H1 (cell line): ENCODE results near the gene FUT4.

Experiments
- CREB1 ChIP-seq: IDR thresholded peaks from 2 replicates; pipeline ENCODE4 v1.6.1; 2012; ENCODE audit warnings: inconsistent platforms
- EP300 ChIP-seq, 2 experiments: IDR thresholded peaks; 1 replicate in 1 of 2; 2 replicates in 1 of 2; pipeline ENCODE4 v1.6.1; 2011 to 2012; ENCODE audit warnings: low read depth in 2 of 2, low read length in 2 of 2, mild to moderate bottlenecking in 2 of 2, borderline replicate concordance in 1 of 2, inconsistent platforms in 1 of 2, moderate library complexity in 1 of 2
- EZH2 ChIP-seq: fragments of 200-600 bp; sonication (generic); IDR thresholded peaks from 2 replicates; pipeline ENCODE4 v1.7.1; 2012; ENCODE audit warnings: low read depth, mild to moderate bottlenecking, moderate library complexity, low read length, inconsistent platforms; ENCODE audit not compliant: severe bottlenecking
- HDAC6 ChIP-seq: IDR thresholded peaks from one replicate; pipeline ENCODE4 v1.7.1; 2012; ENCODE audit warnings: low read depth, mild to moderate bottlenecking, inconsistent platforms, low read length, moderate library complexity
- JUND ChIP-seq: IDR thresholded peaks from 2 replicates; pipeline ENCODE4 v1.6.1; 2011; ENCODE audit warnings: mild to moderate bottlenecking, improper control_type of control experiment, low read length
- POLR2A ChIP-seq, 2 experiments: IDR thresholded peaks; 1 replicate in 1 of 2; 2 replicates in 1 of 2; pipeline ENCODE4 v1.6.1; 2011; ENCODE audit warnings: low read depth in 2 of 2, low read length in 2 of 2, mild to moderate bottlenecking in 2 of 2; ENCODE audit errors: control extremely low read depth in 1 of 2
- POLR2AphosphoS5 ChIP-seq: IDR thresholded peaks from 2 replicates; pipeline ENCODE4 v1.6.1; 2011; ENCODE audit warnings: low read depth, low read length
- SIX5 ChIP-seq: IDR thresholded peaks from 2 replicates; pipeline ENCODE4 v1.6.1; 2011; ENCODE audit warnings: mild to moderate bottlenecking, low read depth, low read length
- TAF1 ChIP-seq: IDR thresholded peaks from 2 replicates; pipeline ENCODE4 v1.6.1; 2011; ENCODE audit warnings: mild to moderate bottlenecking, low read depth, low read length
- TEAD4 ChIP-seq: IDR thresholded peaks from 2 replicates; pipeline ENCODE4 v1.6.1; 2012; ENCODE audit warnings: low read depth, low read length, inconsistent platforms, mixed read lengths
- YY1 ChIP-seq: IDR thresholded peaks from 2 replicates; pipeline ENCODE4 v1.6.1; 2011; ENCODE audit warnings: low read depth, mild to moderate bottlenecking, low read length
- TF ChIP-seq, protein P1 (sequence below), 3 experiments: IDR thresholded peaks; 1 replicate in 2 of 3; 2 replicates in 1 of 3; pipeline versions ENCODE4 v1.5.1 to v1.6.1; 2011; ENCODE audit warnings: low read length in 3 of 3, mild to moderate bottlenecking in 3 of 3, inconsistent platforms in 2 of 3, low read depth in 1 of 3, moderate library complexity in 1 of 3; ENCODE audit not compliant: insufficient read depth in 1 of 3; ENCODE audit errors: control extremely low read depth in 1 of 3

DNA sequence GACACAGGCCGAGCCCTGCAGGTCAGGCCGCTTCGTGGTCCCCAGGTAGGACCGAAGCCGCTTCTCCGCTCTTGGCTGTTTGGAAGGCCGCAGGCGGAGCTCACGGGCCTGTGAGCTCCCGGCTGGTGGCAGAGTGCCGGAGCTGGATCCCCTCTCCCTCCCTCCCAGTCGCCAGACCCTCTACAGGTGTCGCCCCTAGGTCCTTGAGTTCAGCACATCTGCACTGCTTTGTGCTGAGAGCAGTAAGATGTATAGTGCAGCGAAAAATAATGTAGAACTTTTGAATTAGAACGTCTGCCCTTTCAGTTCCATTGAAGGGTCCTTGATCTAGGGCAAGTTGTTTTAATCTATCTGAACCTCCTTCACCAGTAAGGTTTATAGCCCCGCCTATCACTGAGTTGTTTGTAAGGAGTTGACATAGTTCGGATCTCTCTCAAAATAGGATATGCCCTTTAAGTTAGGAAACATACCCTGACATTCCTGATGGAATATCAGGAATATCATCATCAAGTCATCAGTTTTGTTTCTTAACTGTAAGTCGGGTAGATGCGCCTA is 49.5 kb upstream of the FUT4 start:
- TF ChIP-seq, protein P1, sequence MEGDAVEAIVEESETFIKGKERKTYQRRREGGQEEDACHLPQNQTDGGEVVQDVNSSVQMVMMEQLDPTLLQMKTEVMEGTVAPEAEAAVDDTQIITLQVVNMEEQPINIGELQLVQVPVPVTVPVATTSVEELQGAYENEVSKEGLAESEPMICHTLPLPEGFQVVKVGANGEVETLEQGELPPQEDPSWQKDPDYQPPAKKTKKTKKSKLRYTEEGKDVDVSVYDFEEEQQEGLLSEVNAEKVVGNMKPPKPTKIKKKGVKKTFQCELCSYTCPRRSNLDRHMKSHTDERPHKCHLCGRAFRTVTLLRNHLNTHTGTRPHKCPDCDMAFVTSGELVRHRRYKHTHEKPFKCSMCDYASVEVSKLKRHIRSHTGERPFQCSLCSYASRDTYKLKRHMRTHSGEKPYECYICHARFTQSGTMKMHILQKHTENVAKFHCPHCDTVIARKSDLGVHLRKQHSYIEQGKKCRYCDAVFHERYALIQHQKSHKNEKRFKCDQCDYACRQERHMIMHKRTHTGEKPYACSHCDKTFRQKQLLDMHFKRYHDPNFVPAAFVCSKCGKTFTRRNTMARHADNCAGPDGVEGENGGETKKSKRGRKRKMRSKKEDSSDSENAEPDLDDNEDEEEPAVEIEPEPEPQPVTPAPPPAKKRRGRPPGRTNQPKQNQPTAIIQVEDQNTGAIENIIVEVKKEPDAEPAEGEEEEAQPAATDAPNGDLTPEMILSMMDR (IDR thresholded peaks at IDR 0.05; ENCODE audit: control extremely low read depth in 1 of 3, insufficient read depth in 1 of 3, low read depth in 1 of 3, low read length in 3 of 3) = no peak
- no peak for TF ChIP-seq POLR2AphosphoS5
- TF ChIP-seq HDAC6 = no peak
- TF ChIP-seq POLR2A (IDR thresholded peaks at IDR 0.05; ENCODE audit: control extremely low read depth in 1 of 2, low read depth in 2 of 2, low read length in 2 of 2) = no peak
- TF ChIP-seq SIX5 = no peak
- no peak for TF ChIP-seq TAF1
- TF ChIP-seq EZH2 = no peak
- TF ChIP-seq YY1 = no peak
- no peak for TF ChIP-seq JUND
- no peak for TF ChIP-seq CREB1
- TF ChIP-seq EP300 (IDR thresholded peaks at IDR 0.05; ENCODE audit: borderline replicate concordance in 1 of 2, low read depth in 2 of 2, low read length in 2 of 2) = 0 out of 3 replicates have a peak, but pooled peaks of 1 of the 2 experiments have one; percentile 5
- TF ChIP-seq TEAD4 = no peak
